ENCODE data around the gene NBEAL1. TPM values are rescaled to one million over a fixed set of nuclear protein-coding genes. Genes with fewer than 3 reads are reported as not detected.
"Not testable (repeated sequence)": the region's sequence is repeated elsewhere in the genome, so short reads cannot be mapped to it uniquely, and the experiment has no call there.

The NBEAL1 gene
- total RNA-seq, 1 experiment from 2014 or later: 14.1 TPM

GRCh38 chr2:203110496-203110895, 95.8 kb downstream of the NBEAL1 start:
- DNase-seq (ENCODE audit: low spot score): not testable (repeated sequence)

GRCh38 chr2:203112342-203112741, 97.7 kb downstream of the NBEAL1 start:
- DNase-seq (ENCODE audit: low spot score): no peak

DNA sequence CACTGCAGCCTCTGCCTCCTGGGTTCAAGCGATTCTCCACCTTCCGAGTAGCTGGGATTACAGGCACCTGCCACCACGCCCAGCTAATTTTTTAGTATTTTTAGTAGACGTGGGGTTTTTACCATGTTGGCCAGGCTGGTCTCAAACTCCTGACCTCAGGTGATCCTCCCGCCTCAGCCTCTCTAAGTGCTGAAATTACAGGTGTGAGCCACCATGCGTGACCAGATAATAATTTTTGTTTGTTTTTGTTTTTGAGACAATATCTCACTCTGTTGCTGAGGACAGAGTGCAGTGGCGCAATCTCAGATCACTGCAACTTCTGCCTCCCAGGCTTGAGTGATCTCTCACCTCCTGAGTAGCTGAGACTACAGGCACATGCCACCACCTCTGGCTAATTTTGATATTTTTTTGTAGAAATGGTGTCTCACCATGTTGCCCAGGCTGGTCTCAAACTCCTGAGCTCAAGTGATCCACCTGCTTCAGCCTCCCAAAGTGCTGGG, 100.6 kb downstream of the NBEAL1 start:
- DNase-seq (ENCODE audit: low spot score): not testable (repeated sequence)

DNA sequence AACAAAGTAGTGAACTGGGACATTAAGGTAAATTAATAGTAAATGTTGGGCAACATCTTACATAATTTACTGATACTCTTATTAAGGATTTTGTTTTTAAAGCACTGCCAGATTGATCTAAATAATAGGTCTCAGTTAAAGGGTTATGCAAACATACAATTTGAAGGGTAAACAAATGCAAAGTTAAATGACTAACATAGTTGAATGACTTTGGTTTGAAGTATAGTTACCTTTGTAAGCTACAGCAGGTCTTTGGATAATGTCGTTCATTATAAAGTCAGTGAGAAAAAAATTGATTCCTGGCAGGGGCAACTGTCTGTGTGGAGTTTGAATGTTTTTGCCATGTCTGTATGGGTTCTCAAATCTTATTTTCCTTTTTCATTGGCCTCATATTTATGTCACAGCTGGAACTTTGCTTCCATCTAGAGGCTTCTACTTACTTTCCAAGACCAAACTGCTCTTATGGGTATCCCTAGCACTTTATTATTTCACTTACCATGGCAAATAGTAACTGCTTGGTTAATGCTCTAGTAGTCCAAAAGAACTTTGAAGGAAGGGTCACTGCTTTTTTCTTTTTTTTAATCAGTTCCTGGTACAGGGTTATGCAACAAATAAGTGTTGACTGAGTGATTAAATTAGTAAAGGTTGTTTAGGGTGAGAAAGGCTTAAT, 107.8 kb downstream of the NBEAL1 start:
- DNase-seq (ENCODE audit: low spot score): peak; percentile 25

GRCh38 chr2:203126996-203127395, 112.3 kb downstream of the NBEAL1 start:
- no peak for DNase-seq (ENCODE audit: low spot score)

- no peak for DNase-seq (ENCODE audit: low spot score)
Observed at GRCh38 chr2:203135105-203135504, 120.4 kb downstream of the NBEAL1 start.

DNA sequence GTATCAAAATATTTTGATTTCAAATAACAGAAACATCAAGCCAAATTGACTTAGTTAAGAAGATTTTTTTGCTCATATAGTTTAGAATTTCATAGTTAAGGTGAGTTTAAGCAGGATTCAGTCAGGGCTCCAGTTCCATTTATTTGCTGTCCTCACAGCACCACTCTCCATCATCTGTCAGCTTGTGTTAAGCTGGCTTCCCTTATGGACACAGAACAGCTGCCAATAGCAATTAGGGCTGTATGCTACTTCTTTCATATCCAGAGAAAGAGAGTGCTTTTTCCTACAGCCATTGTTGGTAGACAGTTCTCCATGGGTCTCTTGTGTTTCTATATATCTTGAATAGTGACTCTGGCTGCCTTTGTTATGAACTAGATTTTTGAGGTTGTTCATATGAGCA, 128.7 kb downstream of the NBEAL1 start:
- no peak for DNase-seq (ENCODE audit: low spot score)

GRCh38 chr2:203149194-203149593, 134.5 kb downstream of the NBEAL1 start:
- DNase-seq (ENCODE audit: low spot score): no peak

DNA sequence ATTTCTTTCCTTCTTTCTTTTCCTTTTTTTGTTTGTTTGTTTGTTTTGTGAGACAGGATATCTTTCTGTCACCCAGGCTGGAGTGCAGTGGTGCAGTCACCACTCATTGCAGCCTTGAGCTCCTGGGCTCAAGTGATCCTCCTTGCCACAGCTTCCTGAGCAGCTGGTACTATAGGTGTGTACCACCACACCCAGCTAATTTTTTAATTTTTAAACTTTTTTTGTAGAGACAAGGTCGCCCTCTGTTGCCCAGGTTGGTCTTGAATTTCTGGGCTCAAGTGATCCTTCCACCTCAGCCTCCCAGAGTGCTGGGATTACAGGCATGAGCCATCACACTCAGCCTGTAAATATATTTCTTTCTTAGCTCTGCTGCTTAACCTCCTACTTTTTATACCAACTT, 140.7 kb downstream of the NBEAL1 start:
- DNase-seq (ENCODE audit: low spot score): no peak

GRCh38 chr2:203162722-203163121, 148.0 kb downstream of the NBEAL1 start:
- not testable (repeated sequence) for DNase-seq (ENCODE audit: low spot score)

GRCh38 chr2:203164311-203164935, 149.7 kb downstream of the NBEAL1 start:
- no peak for DNase-seq (ENCODE audit: low spot score)

DNA sequence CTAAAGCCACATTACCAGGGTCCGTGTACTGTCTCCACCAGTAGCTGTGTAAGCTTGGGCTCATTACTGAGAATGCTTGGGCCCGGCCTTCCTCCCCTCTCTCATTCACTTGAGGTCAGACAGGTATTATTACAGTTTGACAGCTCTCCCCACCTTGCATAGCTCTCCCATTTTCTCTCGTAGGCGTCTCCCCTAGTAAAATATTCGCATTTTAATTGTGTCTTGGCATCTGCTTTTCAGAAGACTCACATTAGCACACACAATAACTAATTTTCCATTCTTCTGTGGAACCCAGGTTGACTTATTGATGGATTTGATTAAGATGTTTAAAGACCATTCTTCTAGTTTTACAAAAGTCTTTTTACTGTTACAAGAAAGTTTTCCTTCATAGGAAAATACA, 153.1 kb downstream of the NBEAL1 start:
- DNase-seq (ENCODE audit: low spot score): no peak

DNA sequence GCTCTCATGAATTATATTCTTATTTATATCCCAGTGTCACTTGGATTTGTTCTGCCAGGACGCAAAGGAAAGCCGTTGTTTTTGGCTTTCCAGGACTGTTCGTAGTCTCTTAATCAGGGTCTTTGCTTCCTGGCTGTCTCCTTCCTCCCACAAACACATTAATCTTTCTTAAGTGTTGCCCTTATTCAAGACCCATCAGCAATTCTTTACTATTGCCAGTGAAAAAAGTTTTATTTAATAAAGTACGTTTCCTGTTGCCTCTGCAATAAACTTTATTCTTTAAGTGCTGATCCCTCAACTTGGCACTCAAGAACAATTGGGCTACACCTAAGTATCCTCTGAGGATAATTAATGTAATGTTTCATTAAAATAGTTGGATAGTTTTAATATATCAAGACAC, 155.8 kb downstream of the NBEAL1 start:
- no peak for DNase-seq (ENCODE audit: low spot score)

DNA sequence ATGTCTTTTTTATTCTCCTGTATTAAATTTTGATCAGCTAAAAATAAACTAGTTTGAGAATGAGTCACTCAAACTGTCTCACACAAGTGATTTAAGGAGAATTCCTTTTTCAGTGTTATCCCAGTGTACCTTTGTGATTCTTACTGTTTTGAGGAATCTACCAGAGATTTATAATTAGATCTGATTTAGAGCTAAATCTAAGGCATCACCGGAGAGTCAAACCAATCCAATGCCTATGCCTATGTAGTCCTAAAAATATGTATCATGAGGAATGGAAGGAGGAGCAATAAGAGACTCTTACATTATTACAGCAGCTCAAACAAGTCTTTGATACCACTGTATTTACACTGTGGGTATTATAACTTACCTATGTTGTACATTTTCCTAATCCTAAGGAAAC, 160.7 kb downstream of the NBEAL1 start:
- no peak for DNase-seq (ENCODE audit: low spot score)

DNA sequence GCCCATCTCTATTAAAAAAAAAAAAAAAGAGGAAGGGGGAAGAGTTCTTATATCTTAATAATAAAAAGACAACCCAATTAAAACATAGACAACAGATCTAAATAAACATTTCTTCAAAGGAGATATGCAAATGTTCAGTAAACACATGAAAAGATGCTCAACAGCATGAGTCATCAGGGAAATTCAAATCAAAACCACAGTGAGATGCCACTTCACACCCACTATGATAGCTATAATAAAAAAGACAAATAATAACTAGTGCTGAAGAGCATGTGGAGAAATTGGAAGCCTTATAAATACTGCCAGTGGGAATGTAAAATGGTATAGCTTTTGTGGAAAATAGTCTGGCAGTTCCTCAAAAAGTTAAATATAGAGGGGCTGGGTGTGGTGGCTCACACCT, 162.7 kb downstream of the NBEAL1 start:
- no peak for DNase-seq (ENCODE audit: low spot score)

GRCh38 chr2:203185864-203186263, 171.2 kb downstream of the NBEAL1 start:
- DNase-seq (ENCODE audit: low spot score): no peak

GRCh38 chr2:203190547-203190946, 175.9 kb downstream of the NBEAL1 start:
- not testable (repeated sequence) for DNase-seq (ENCODE audit: low spot score)

DNA sequence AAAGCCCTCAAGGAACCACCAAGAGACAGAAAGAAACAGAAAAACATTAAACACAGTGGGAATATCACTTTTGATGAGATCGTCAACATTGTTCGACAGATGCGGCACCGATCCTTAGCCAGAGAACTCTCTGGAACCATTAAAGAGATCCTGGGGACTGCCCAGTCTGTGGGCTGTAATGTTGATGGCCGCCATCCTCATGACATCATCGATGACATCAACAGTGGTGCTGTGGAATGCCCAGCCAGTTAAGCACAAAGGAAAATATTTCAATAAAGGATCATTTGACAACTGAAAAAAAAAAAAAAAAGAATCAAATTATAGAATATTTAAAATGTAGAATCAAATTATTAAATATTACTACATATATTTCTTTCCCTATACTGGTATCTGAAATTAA, 176.4 kb downstream of the NBEAL1 start:
- DNase-seq (ENCODE audit: low spot score): not testable (repeated sequence)

DNA sequence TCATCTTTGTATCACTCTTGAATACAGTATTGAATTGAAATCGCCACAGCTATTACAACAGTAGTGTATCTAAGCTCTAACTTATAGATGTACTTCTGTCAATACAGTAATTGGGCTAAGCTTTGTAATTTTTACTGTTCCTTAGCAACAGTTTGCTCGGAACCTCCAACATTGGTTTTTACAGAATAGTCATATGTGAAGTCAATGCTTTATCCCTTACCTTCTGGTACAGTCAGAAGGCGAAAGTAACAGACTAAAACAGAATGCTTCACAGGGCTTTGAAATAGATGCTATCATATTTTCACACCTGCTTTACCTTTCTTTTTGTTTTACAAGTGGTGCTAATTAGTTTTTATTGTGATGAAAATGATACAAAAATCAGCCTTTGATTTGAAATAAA, 177.3 kb downstream of the NBEAL1 start:
- no peak for DNase-seq (ENCODE audit: low spot score)

DNA sequence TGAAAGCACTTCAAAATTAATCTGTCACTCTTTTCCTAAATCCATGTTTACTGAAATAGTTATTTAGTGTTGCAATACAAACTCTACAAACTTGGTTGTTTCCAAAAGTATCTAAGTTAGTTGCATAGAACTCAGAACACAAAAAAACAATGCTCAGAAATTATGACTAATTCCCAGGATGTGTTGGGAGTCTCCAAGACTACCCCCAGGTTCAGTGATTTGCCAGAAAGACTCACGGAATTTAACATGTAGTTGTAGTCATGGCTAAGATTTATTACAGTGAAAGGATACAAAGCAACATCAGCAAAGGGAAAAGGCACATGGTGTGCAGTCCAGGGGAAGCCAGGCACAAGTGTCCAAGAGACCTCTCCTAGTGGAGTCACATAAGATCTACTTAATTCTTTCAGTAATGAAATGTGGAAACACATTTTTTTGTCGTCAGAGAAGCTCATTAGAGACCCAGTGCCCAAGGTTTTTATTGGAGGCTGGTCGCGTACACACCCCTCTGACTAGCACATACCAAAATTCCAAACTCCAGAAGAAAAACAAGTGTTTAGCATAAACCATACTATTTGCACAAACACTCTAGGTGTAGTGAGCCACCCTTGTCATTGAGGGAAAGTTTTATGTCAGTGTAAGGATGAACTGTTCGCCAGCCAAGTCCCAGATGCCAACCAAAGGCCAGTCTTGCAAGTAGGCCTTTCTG, 180.8 kb downstream of the NBEAL1 start:
- DNase-seq (ENCODE audit: low spot score): no peak

- DNase-seq (ENCODE audit: low spot score): no peak
Observed at GRCh38 chr2:203200866-203201265, 186.2 kb downstream of the NBEAL1 start.

GRCh38 chr2:203201426-203201825, 186.8 kb downstream of the NBEAL1 start:
- DNase-seq (ENCODE audit: low spot score): no peak

DNA sequence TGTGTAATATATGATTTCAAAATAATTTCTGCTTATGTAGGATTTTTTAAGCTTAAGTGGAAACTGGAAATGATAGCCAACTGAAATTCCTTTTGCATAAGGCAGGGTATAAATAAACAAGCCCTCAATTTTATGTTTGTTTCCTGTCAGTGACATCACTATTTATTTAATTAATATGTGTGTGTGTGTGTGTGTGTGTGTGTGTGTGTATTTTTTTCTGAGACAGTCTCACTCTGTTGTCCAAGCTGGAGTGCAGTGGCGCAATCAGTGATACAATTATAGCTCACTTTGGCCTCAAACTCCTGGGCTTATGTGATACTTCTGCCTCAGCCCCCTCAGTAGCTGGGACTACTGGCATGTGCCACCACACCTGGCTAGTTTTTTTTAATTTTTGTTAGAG, 194.9 kb downstream of the NBEAL1 start:
- DNase-seq (ENCODE audit: low spot score): no peak
